ENCODE data around the gene GGA3.
"Not testable (repeated sequence)": the region's sequence is repeated elsewhere in the genome, so short reads cannot be mapped to it uniquely, and the experiment has no call there.

GGA3 gene

GRCh38 chr17:75287221-75287620, 25.8 kb upstream of the GGA3 start:
- no peaks in the 10 kb centered on the region for H3K27me3 Mint-ChIP-seq
- no peaks in the 10 kb centered on the region for H3K9me3 Mint-ChIP-seq
- peak overlapping the region; percentile 93 for H3K4me3 Mint-ChIP-seq
- H3K4me1 Mint-ChIP-seq (ENCODE audit: low read depth), result peaks cover 34% of the 10 kb centered on the region
- peaks cover 36% of the 10 kb centered on the region for H3K36me3 Mint-ChIP-seq (ENCODE audit: low read depth)
- peak overlapping the region; percentile 47 for H3K27ac Mint-ChIP-seq

- Mint-ChIP-seq H3K4me3 (no peak overlapping the region), H3K4me1 (ENCODE audit: low read depth) (peaks cover 15% of the 10 kb centered on the region), H3K27me3 (no peaks in the 10 kb centered on the region), H3K36me3 (ENCODE audit: low read depth) (peaks cover 48% of the 10 kb centered on the region), H3K9me3 (no peaks in the 10 kb centered on the region), H3K27ac (no peak overlapping the region)
These were observed 23.7 kb upstream of the GGA3 start for GRCh38 chr17:75285123-75285522.

GRCh38 chr17:75280189-75280588, 18.8 kb upstream of the GGA3 start:
- H3K27me3 Mint-ChIP-seq; H3K27ac Mint-ChIP-seq; H3K4me1 Mint-ChIP-seq (ENCODE audit: low read depth); H3K9me3 Mint-ChIP-seq; H3K4me3 Mint-ChIP-seq: not testable (repeated sequence)
- peaks cover 44% of the 10 kb centered on the region for H3K36me3 Mint-ChIP-seq (ENCODE audit: low read depth)

GRCh38 chr17:75277664-75278071, 16.3 kb upstream of the GGA3 start:
- Mint-ChIP-seq H3K36me3 (ENCODE audit: low read depth) (peaks cover 47% of the 10 kb centered on the region), H3K27ac (no peak overlapping the region), H3K4me1 (ENCODE audit: low read depth) (peaks cover 19% of the 10 kb centered on the region), H3K9me3 (no peaks in the 10 kb centered on the region), H3K27me3 (no peaks in the 10 kb centered on the region), H3K4me3 (no peak overlapping the region)

- H3K27me3 Mint-ChIP-seq, result no peaks in the 10 kb centered on the region
- peaks cover 34% of the 10 kb centered on the region for H3K4me1 Mint-ChIP-seq (ENCODE audit: low read depth)
- H3K36me3 Mint-ChIP-seq (ENCODE audit: low read depth), result peaks cover 42% of the 10 kb centered on the region
These were observed 12.7 kb upstream of the GGA3 start for GRCh38 chr17:75273977-75274708.

GRCh38 chr17:75272848-75273184, 11.4 kb upstream of the GGA3 start:
- H3K36me3 Mint-ChIP-seq (ENCODE audit: low read depth), result peaks cover 38% of the 10 kb centered on the region
- peak overlapping the region; percentile 70 for H3K27ac Mint-ChIP-seq
- no peaks in the 10 kb centered on the region for H3K9me3 Mint-ChIP-seq
- H3K27me3 Mint-ChIP-seq, result no peaks in the 10 kb centered on the region
- H3K4me3 Mint-ChIP-seq, result peak overlapping the region; percentile 86
- peaks cover 44% of the 10 kb centered on the region for H3K4me1 Mint-ChIP-seq (ENCODE audit: low read depth)

More at GRCh38 chr17:75273977-75274708, 12.7 kb upstream of the GGA3 start:
- Mint-ChIP-seq H3K4me3 (no peak overlapping the region), H3K27ac (peak overlapping the region; percentile 47), H3K9me3 (no peaks in the 10 kb centered on the region)

GRCh38 chr17:75271955-75272847, 10.8 kb upstream of the GGA3 start:
- no peaks in the 10 kb centered on the region for H3K27me3 Mint-ChIP-seq
- H3K36me3 Mint-ChIP-seq (ENCODE audit: low read depth), result peaks cover 33% of the 10 kb centered on the region
- no peaks in the 10 kb centered on the region for H3K9me3 Mint-ChIP-seq
- peak overlapping the region; percentile 86 for H3K4me3 Mint-ChIP-seq
- peak overlapping the region; percentile 86 for H3K27ac Mint-ChIP-seq
- H3K4me1 Mint-ChIP-seq (ENCODE audit: low read depth), result peaks cover 45% of the 10 kb centered on the region

GRCh38 chr17:75271233-75271954, 10.0 kb upstream of the GGA3 start:
- H3K4me1 Mint-ChIP-seq (ENCODE audit: low read depth), result peaks cover 45% of the 10 kb centered on the region
- H3K27me3 Mint-ChIP-seq, result no peaks in the 10 kb centered on the region
- H3K4me3 Mint-ChIP-seq, result peak overlapping the region; percentile 86
- no peaks in the 10 kb centered on the region for H3K9me3 Mint-ChIP-seq
- H3K36me3 Mint-ChIP-seq (ENCODE audit: low read depth), result peaks cover 39% of the 10 kb centered on the region
- H3K27ac Mint-ChIP-seq, result peak overlapping the region; percentile 86

GRCh38 chr17:75270966-75271232, 9.5 kb upstream of the GGA3 start, which contains the start of gene MIF4GD:
Gene MIF4GD (minus strand): TSS chr17:75271231. CDS start chr17:75270195, 1,036 bp downstream.
- H3K4me1 Mint-ChIP-seq (ENCODE audit: low read depth), result peaks cover 45% of the 10 kb centered on the region
- H3K27ac Mint-ChIP-seq, result peak within 1 kb of the TSS; percentile 86
- H3K27me3 Mint-ChIP-seq, result no peaks in the 10 kb centered on the region
- H3K4me3 Mint-ChIP-seq, result peak within 1 kb of the TSS; percentile 86
- H3K9me3 Mint-ChIP-seq, result no peaks in the 10 kb centered on the region
- H3K36me3 Mint-ChIP-seq (ENCODE audit: low read depth), result peaks cover 44% of the 10 kb centered on the region

GRCh38 chr17:75270218-75270965, 9.0 kb upstream of the GGA3 start:
- peak overlapping the region; percentile 83 for H3K27ac Mint-ChIP-seq
- H3K36me3 Mint-ChIP-seq (ENCODE audit: low read depth), result peaks cover 48% of the 10 kb centered on the region
- no peaks in the 10 kb centered on the region for H3K9me3 Mint-ChIP-seq
- no peaks in the 10 kb centered on the region for H3K27me3 Mint-ChIP-seq
- H3K4me1 Mint-ChIP-seq (ENCODE audit: low read depth), result peaks cover 44% of the 10 kb centered on the region
- peak overlapping the region; percentile 85 for H3K4me3 Mint-ChIP-seq

- Mint-ChIP-seq H3K36me3 (ENCODE audit: low read depth) (peaks cover 47% of the 10 kb centered on the region), H3K27ac (peak overlapping the region; percentile 83), H3K4me1 (ENCODE audit: low read depth) (peaks cover 41% of the 10 kb centered on the region), H3K4me3 (peak overlapping the region; percentile 85), H3K9me3 (no peaks in the 10 kb centered on the region), H3K27me3 (no peaks in the 10 kb centered on the region)
These were observed 8.4 kb upstream of the GGA3 start for GRCh38 chr17:75269844-75270217.

GRCh38 chr17:75267411-75268232, 6.2 kb upstream of the GGA3 start:
- peaks cover 43% of the 10 kb centered on the region for H3K4me1 Mint-ChIP-seq (ENCODE audit: low read depth)
- no peak overlapping the region for H3K4me3 Mint-ChIP-seq
- H3K27me3 Mint-ChIP-seq, result no peaks in the 10 kb centered on the region
- H3K36me3 Mint-ChIP-seq (ENCODE audit: low read depth), result peaks cover 50% of the 10 kb centered on the region
- H3K9me3 Mint-ChIP-seq, result no peaks in the 10 kb centered on the region
- no peak overlapping the region for H3K27ac Mint-ChIP-seq

GRCh38 chr17:75267153-75267410, 5.7 kb upstream of the GGA3 start:
- Mint-ChIP-seq H3K9me3 (no peaks in the 10 kb centered on the region), H3K4me3 (no peak overlapping the region), H3K4me1 (ENCODE audit: low read depth) (peaks cover 44% of the 10 kb centered on the region), H3K36me3 (ENCODE audit: low read depth) (peaks cover 54% of the 10 kb centered on the region), H3K27me3 (no peaks in the 10 kb centered on the region), H3K27ac (peak overlapping the region; percentile 17)
